HepG2 (cell line): ENCODE data around the gene NKD1. TPM values are rescaled to one million over a fixed set of nuclear protein-coding genes. Genes with fewer than 3 reads are reported as not detected.

Experiments used
- AHR ChIP-seq: IDR thresholded peaks from 2 replicates; pipeline ENCODE4 v1.6.1; 2018; ENCODE audit warnings: missing genetic modification reagents, missing compliant biosample characterization
- CTCF ChIP-seq: sonication (generic); formaldehyde crosslinking; IDR thresholded peaks from 2 replicates; pipeline ENCODE4 v1.5.0; 2020; ENCODE audit warnings: mild to moderate bottlenecking, missing genetic modification reagents, moderate library complexity
- HNRNPL ChIP-seq: fragments of 200-400 bp; formaldehyde crosslinking; IDR thresholded peaks from 2 replicates; pipeline ENCODE4 v1.6.1; 2017; ENCODE audit warnings: mild to moderate bottlenecking, low read depth, low read length
- HOXA3 ChIP-seq: sonication (generic); formaldehyde crosslinking; IDR thresholded peaks from 2 replicates; pipeline ENCODE4 v1.5.0; 2020; ENCODE audit warnings: missing genetic modification reagents
- NFAT5 ChIP-seq: sonication (generic); formaldehyde crosslinking; IDR thresholded peaks from 2 replicates; pipeline ENCODE4 v1.4.0; 2020; ENCODE audit warnings: missing genetic modification reagents
- POLR2A ChIP-seq, 2 experiments: IDR thresholded peaks; 2 replicates each; pipeline ENCODE4 v1.6.1; 2011; ENCODE audit warnings: low read depth in 2 of 2, low read length in 2 of 2, mild to moderate bottlenecking in 1 of 2, moderate library complexity in 1 of 2; ENCODE audit not compliant: insufficient read depth in 1 of 2
- RBFOX2 ChIP-seq: fragments of 200-400 bp; formaldehyde crosslinking; IDR thresholded peaks from 2 replicates; pipeline ENCODE4 v1.6.1; 2017; ENCODE audit warnings: low read depth, mild to moderate bottlenecking, low read length
- RBM22 ChIP-seq: fragments of 200-400 bp; formaldehyde crosslinking; optimal IDR thresholded peaks from 2 replicates; pipeline ENCODE3; 2017; ENCODE audit warnings: mild to moderate bottlenecking, low read length, moderate library complexity
- RFXANK ChIP-seq: IDR thresholded peaks from 2 replicates; pipeline ENCODE4 v1.6.1; 2016
- ZBTB33 ChIP-seq: sonication (generic); formaldehyde crosslinking; IDR thresholded peaks from 2 replicates; pipeline ENCODE4 v1.4.0; 2020; ENCODE audit warnings: missing genetic modification reagents
- ZNF687 ChIP-seq: sonication (generic); formaldehyde crosslinking; IDR thresholded peaks from 2 replicates; pipeline ENCODE4 v1.5.1; 2020; ENCODE audit warnings: mild to moderate bottlenecking, missing genetic modification reagents, moderate library complexity
- ZNF703 ChIP-seq: sonication (generic); formaldehyde crosslinking; IDR thresholded peaks from 2 replicates; pipeline ENCODE4 v1.5.1; 2020; ENCODE audit warnings: missing genetic modification reagents, mild to moderate bottlenecking, moderate library complexity, borderline replicate concordance
- polyA plus RNA-seq, 8 experiments: library from polyadenylated mRNA; depleted of rRNA in 3 of 8; stranded (reverse) in 7 of 8; unstranded in 1 of 8; fragments of >200 nt; fragmentation: Illumina TruSeq in 4 of 8; extraction: Trizol in 4 of 8; gene quantifications; 2 replicates each; pipeline versions ENCODE4 v1.2.1 to v1.2.3, GENCODE V29; 2011 to 2016; ENCODE audit warnings: low read depth in 4 of 8, missing spikeins in 1 of 8, mixed read lengths in 1 of 8; ENCODE audit not compliant: insufficient read depth in 1 of 8
- total RNA-seq, 5 experiments: library from RNA; depleted of rRNA; stranded (reverse); fragments of >200 nt; fragmentation: Illumina TruSeq; extraction: Trizol; gene quantifications; 2 replicates each; pipeline ENCODE4 v1.2.3, GENCODE V29; 2016; ENCODE audit warnings: low read depth in 1 of 5

Gene NKD1
- total and polyA plus RNA-seq, 2 of the 13 experiments (the other 11 are each of a cell fraction or from before 2014, with no cell fraction given) = 70.4 to 121 TPM

- TF ChIP-seq ZNF687 (CRISPR knock-in tag) = peak; percentile 57
- TF ChIP-seq POLR2A (IDR thresholded peaks at IDR 0.05; ENCODE audit: insufficient read depth in 1 of 2, low read depth in 2 of 2, low read length in 2 of 2) = peak in 1 of 2 experiments; percentile 37; a peak in 1 of 4 replicates
- no peak for TF ChIP-seq AHR (CRISPR knock-in tag)
- TF ChIP-seq NFAT5 (CRISPR knock-in tag) = 0 out of 2 replicates have a peak, but pooled peaks have one; percentile 21
- TF ChIP-seq ZNF703 (CRISPR knock-in tag) = no peak
- peak; percentile 94 for TF ChIP-seq ZBTB33 (CRISPR knock-in tag)
- TF ChIP-seq RBFOX2 = peak; percentile 62; the same call in 1 of the 2 replicates
- TF ChIP-seq HOXA3 = peak; percentile 44; the same call in 1 of the 2 replicates
- TF ChIP-seq HNRNPL = 0 out of 2 replicates have a peak, but pooled peaks have one; percentile 40
- peak; percentile 96 for TF ChIP-seq RBM22
- TF ChIP-seq CTCF = 0 out of 2 replicates have a peak, but pooled peaks have one; percentile 14
- TF ChIP-seq RFXANK (CRISPR knock-in tag) = no peak
Measured at GRCh38 chr16:50591800-50592771, 43.9 kb downstream of the NKD1 start (continued).
